ENCODE results near the gene SRSF10. TPM values are rescaled to one million over a fixed set of nuclear protein-coding genes. Genes with fewer than 3 reads are reported as not detected.
"Not testable (repeated sequence)": the region's sequence is repeated elsewhere in the genome, so short reads cannot be mapped to it uniquely, and the experiment has no call there.

SRSF10 gene
- total and polyA plus RNA-seq, 2 donors: 106 to 145 TPM

DNA sequence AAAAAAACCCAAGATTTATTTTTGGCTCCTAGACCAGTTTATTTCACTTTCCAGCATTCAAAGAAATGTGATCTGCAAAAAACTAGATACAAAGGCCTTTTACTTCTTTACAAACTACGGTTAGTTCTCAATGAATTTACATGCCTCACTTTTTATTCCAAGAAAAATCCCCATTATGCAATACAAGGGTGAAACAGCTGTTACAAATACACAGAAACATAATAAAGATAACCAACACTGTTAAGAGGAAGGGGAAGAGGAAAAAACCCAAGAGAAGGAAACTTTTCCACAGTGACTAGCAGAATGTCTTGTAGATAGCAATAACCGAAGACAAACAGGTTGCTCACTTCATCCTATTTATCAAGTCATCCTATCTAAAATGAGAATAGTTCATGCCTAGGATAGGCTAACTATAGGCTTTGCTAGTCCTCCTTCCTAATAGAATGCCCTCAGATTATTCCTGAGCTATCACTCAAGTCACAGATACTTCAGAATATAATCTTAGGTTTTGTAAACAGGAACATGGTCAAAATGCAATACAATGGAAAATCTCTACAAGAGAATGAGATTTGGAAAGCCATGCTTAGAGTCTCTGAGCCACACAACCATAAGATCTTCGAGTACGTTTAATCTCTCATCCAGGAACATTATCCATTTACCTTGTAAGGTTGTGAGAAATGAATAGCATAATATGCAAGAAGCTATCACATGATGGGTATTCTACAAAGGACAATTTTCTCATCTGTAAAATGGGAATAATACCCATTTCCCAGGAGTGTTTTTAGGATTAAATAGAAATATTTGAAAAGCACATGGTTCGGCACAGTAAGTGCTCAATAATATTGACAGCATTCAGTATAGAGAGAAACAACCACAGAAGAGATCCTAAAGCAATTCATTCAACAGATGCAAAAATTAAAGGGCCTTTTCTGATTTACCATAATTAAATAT lies 15.1 kb downstream of the SRSF10 start:
- peaks cover 0 to 52% of the 10 kb centered on the region in 2 donors for H3K36me3 ChIP-seq (ENCODE audit: control insufficient read depth in 2 of 2, insufficient read depth in 2 of 2, low read length in 1 of 2)
- DNase-seq (ENCODE audit: low read depth in 6 of 9, low spot score in 9 of 9): no peak
- H3K9me3 ChIP-seq (ENCODE audit: control insufficient read depth in 2 of 2, insufficient read depth in 1 of 2, low read length in 1 of 2): no peaks in the 10 kb centered on the region

DNA sequence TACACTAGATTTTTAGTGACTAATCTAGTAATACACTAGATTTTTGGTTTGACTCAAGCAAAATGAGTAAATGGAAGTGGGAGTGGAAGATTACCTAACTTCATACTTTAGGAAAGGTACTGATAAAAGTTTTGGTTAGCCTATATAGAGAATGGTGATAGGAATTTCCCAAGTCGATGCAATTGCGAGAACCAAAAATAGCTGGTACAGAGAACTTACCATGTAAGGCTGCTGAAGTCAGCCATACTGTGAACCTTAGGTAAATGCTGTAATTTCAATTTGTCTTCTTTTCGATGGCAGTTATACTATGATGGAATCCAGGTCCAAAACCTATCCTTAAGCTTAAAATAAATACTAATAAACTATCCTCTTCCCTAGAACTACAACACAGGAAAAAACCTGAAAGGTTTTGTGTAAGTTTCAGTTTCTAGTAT lies 15.9 kb downstream of the SRSF10 start:
- Histone ChIP-seq H3K9me3 (ENCODE audit: control insufficient read depth in 2 of 2, insufficient read depth in 1 of 2, low read length in 1 of 2) (no peaks in the 10 kb centered on the region), H3K4me1 (ENCODE audit: control insufficient read depth in 2 of 2, insufficient read depth in 2 of 2, low read length in 2 of 2) (peaks cover 0 to 3% of the 10 kb centered on the region in 2 donors), H3K4me3 (ENCODE audit: low read length in 2 of 2) (no peak overlapping the region), H3K27ac (ENCODE audit: low read depth in 1 of 2, low read length in 1 of 2) (peak overlapping the region in 1 of 2 donors; percentile 1), H3K27me3 (ENCODE audit: control insufficient read depth in 2 of 2, insufficient read depth in 1 of 2, low read length in 1 of 2) (no peaks in the 10 kb centered on the region), H3K36me3 (ENCODE audit: control insufficient read depth in 2 of 2, insufficient read depth in 2 of 2, low read length in 1 of 2) (peaks cover 0 to 46% of the 10 kb centered on the region in 2 donors)
- DNase-seq (ENCODE audit: low read depth in 6 of 9, low spot score in 9 of 9): no peak
- WGBS: 95% methylated on average over 3 of the region's 3 CpGs

More for the DNA sequence above, 15.1 kb downstream of the SRSF10 start:
- WGBS: 92% methylated on average over 5 of the region's 5 CpGs
- Histone ChIP-seq H3K27me3 (ENCODE audit: control insufficient read depth in 2 of 2, insufficient read depth in 1 of 2, low read length in 1 of 2) (no peaks in the 10 kb centered on the region), H3K4me1 (ENCODE audit: control insufficient read depth in 2 of 2, insufficient read depth in 2 of 2, low read length in 2 of 2) (peaks cover 0 to 3% of the 10 kb centered on the region in 2 donors), H3K27ac (ENCODE audit: low read depth in 1 of 2, low read length in 1 of 2) (peak overlapping the region in 1 of 2 donors; percentile 1), H3K4me3 (ENCODE audit: low read length in 2 of 2) (no peak overlapping the region)

DNA sequence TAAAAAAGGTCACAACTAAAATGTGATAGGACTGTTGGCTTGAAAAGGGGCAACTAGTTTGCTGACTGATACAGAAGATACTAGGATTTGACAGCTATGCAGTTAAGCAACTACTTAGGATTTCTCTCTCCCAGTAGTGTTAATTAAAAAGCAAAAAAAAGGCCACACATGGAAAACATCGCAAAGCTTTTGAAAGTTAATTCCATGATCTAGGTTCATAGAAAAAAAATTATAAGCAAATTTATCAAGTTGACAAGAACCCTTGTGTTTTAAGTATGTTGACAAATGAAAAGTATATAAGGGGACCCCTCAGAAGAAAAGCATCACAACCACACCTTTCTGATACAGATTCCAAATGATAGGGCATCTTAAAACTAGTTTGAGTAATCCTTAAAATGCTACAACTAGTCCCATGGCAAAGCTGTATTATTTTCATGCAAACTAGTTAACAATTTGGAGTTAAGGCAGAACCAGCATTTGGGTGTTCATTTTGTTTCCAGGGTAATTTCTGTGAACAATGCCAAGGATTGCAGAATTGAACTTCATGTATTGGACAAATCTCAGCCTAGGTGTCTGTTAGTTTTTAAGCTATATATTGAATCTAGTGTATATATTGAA lies 16.4 kb downstream of the SRSF10 start:
- no peak for DNase-seq (ENCODE audit: low read depth in 6 of 9, low spot score in 9 of 9)
- H3K27ac ChIP-seq (ENCODE audit: low read depth in 1 of 2, low read length in 1 of 2): no peak overlapping the region
- H3K36me3 ChIP-seq (ENCODE audit: control insufficient read depth in 2 of 2, insufficient read depth in 2 of 2, low read length in 1 of 2): peaks cover 0 to 45% of the 10 kb centered on the region in 2 donors
- no peaks in the 10 kb centered on the region for H3K9me3 ChIP-seq (ENCODE audit: control insufficient read depth in 2 of 2, insufficient read depth in 1 of 2, low read length in 1 of 2)
- no peaks in the 10 kb centered on the region for H3K27me3 ChIP-seq (ENCODE audit: control insufficient read depth in 2 of 2, insufficient read depth in 1 of 2, low read length in 1 of 2)
- H3K4me1 ChIP-seq (ENCODE audit: control insufficient read depth in 2 of 2, insufficient read depth in 2 of 2, low read length in 2 of 2): peaks cover 0 to 5% of the 10 kb centered on the region in 2 donors
- H3K4me3 ChIP-seq (ENCODE audit: low read length in 2 of 2): no peak overlapping the region
- WGBS: 94% methylated on average over 1 of the region's 1 CpG

DNA sequence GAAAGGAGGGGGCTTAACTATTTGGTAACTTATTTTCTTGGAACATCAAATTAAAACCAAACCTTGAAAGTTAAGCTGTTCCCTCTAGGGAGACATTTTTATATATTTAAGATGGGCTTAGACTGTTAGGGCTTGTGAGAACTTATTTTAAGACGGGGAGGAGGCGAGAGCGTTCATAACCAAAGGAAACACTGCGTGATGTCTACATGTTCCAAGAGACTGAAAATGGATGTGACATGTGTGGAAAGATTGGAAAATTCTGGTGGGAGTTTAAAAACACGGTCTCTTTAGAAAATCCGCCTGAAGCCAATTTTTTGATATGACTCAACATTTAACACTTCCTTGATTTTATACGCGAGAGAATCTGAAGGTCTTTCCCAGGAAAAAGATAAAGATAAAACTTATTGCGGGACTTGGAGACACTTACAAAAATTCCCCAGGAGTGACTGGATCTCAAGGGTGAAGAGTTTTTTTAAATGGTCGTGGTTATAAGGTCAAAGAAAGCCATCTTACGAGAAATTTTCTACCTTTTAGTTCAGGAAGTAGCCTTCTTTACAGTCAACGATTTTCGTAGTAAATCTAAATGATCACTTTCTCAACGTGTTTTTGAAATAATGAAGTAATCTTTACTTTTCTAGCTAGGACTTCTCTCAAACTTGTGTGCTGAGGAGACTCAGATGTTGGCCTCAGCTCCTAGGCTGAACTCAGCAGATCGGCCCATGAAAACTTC lies 19.7 kb downstream of the SRSF10 start:
- peak overlapping the region; percentile 100 for H3K27ac ChIP-seq (ENCODE audit: low read depth in 1 of 2, low read length in 1 of 2)
- no peaks in the 10 kb centered on the region for H3K9me3 ChIP-seq (ENCODE audit: control insufficient read depth in 2 of 2, insufficient read depth in 1 of 2, low read length in 1 of 2)
- peaks cover 0 to 24% of the 10 kb centered on the region in 2 donors for H3K36me3 ChIP-seq (ENCODE audit: control insufficient read depth in 2 of 2, insufficient read depth in 2 of 2, low read length in 1 of 2)
- peaks cover 5 to 31% of the 10 kb centered on the region in 2 donors for H3K4me1 ChIP-seq (ENCODE audit: control insufficient read depth in 2 of 2, insufficient read depth in 2 of 2, low read length in 2 of 2)
- no peaks in the 10 kb centered on the region for H3K27me3 ChIP-seq (ENCODE audit: control insufficient read depth in 2 of 2, insufficient read depth in 1 of 2, low read length in 1 of 2)
- under 1% methylated on average over 15 of the region's 15 CpGs for WGBS
- peak in 3 of 9 donors; percentile 21 to 55 (median 54) for DNase-seq (ENCODE audit: low read depth in 6 of 9, low spot score in 9 of 9)
- peak overlapping the region; percentile 77 to 96 for H3K4me3 ChIP-seq (ENCODE audit: low read length in 2 of 2)

DNA sequence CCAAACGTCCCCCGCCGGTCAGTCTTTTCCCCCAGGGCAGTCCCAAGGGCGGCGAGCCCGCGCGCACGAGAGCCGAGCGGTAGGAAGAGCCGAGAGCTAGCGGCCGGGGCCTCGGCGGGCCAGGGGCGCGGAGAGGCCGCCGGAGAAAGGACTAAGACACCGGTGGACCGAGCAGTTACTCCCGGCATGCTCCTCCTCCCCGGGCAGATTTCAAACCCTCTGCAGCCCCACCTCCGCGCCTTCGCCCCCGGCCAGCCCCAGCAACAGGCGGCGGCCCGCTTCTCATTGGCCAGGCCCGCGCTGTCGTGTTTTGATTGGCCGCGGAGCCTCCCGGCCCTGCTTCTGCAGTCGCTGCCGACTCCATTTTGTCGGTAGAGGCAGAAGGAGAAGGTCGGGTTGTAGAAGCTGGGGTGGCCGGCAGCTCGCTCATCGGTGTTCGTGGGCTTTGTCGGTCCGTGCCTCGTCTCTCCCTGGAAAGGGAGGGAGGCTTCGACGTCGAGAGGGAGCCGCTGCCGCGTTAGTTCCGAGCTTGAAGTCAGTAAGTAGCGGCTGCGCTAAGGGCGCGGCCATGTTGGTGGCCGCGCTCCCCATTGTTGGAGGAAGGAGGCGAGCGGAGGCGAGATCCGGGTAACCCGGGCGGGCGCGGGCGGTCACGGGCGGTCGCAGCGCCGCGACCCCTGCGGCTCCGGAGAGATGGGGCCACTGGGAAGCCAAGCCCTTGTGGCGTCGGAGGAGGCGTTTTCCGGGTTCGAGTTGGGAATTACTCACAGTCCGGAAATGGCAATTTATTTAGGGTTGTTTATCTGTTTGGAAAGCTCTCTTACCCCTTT lies 20.5 kb downstream of the SRSF10 start, which contains the start of gene PNRC2:
TSS of gene PNRC2 (plus strand) at position 368 of the 830 bp plus-strand sequence. CDS start 1,630 bp downstream, outside the sequence.
- no peaks in the 10 kb centered on the region for H3K27me3 ChIP-seq (ENCODE audit: control insufficient read depth in 2 of 2, insufficient read depth in 1 of 2, low read length in 1 of 2)
- peak within 1 kb of the TSS; percentile 100 for H3K27ac ChIP-seq (ENCODE audit: low read depth in 1 of 2, low read length in 1 of 2)
- H3K4me3 ChIP-seq (ENCODE audit: low read length in 2 of 2): peak within 1 kb of the TSS; percentile 77 to 96
- no peaks in the 10 kb centered on the region for H3K9me3 ChIP-seq (ENCODE audit: control insufficient read depth in 2 of 2, insufficient read depth in 1 of 2, low read length in 1 of 2)
- peaks cover 10 to 38% of the 10 kb centered on the region in 2 donors for H3K4me1 ChIP-seq (ENCODE audit: control insufficient read depth in 2 of 2, insufficient read depth in 2 of 2, low read length in 2 of 2)
- H3K36me3 ChIP-seq (ENCODE audit: control insufficient read depth in 2 of 2, insufficient read depth in 2 of 2, low read length in 1 of 2): peaks cover 0 to 18% of the 10 kb centered on the region in 2 donors
- under 1% methylated on average over 84 of the region's 84 CpGs for WGBS
- peak; percentile 85 to 98 (median 93) for DNase-seq (ENCODE audit: low read depth in 6 of 9, low spot score in 9 of 9)

DNA sequence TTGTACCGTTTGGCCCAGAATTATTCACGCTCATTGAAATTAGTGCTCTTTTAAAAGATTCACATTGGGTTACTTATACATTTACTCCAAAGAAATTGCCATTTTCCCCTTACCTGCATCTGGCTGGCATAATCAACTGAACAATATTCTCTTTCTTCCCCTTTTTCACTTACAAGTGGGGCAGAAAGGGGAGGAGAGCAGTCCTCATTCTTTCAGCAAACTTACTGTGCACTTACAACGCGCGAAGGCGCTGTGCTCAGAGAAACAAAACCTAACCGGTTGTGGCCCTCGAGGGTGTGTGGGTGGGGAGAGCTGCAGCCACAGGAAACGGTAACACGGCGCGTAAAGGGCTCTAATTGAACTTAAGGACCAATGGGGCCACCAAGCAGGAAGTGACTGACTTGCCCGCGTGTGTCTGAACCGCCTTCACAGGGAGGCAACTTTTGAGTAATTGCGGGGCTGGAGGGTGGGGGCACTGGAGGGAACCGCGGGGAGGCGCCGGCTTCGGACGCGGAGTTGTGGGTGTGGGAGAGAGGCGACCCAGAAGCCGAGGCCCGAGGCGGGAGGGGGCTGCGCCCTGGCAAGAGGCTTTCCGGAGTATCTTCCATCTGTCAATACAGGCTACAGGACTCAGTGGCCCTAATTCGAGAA lies 21.2 kb downstream of the SRSF10 start:
- WGBS: under 1% methylated on average over 30 of the region's 30 CpGs
- H3K4me1 ChIP-seq (ENCODE audit: control insufficient read depth in 2 of 2, insufficient read depth in 2 of 2, low read length in 2 of 2): peaks cover 10 to 42% of the 10 kb centered on the region in 2 donors
- H3K9me3 ChIP-seq (ENCODE audit: control insufficient read depth in 2 of 2, insufficient read depth in 1 of 2, low read length in 1 of 2): no peaks in the 10 kb centered on the region
- H3K27me3 ChIP-seq (ENCODE audit: control insufficient read depth in 2 of 2, insufficient read depth in 1 of 2, low read length in 1 of 2): no peaks in the 10 kb centered on the region
- peaks cover 0 to 18% of the 10 kb centered on the region in 2 donors for H3K36me3 ChIP-seq (ENCODE audit: control insufficient read depth in 2 of 2, insufficient read depth in 2 of 2, low read length in 1 of 2)
- peak overlapping the region; percentile 100 for H3K27ac ChIP-seq (ENCODE audit: low read depth in 1 of 2, low read length in 1 of 2)
- peak overlapping the region; percentile 77 to 96 for H3K4me3 ChIP-seq (ENCODE audit: low read length in 2 of 2)
- peak; percentile 75 to 95 (median 84) for DNase-seq (ENCODE audit: low read depth in 6 of 9, low spot score in 9 of 9)

DNA sequence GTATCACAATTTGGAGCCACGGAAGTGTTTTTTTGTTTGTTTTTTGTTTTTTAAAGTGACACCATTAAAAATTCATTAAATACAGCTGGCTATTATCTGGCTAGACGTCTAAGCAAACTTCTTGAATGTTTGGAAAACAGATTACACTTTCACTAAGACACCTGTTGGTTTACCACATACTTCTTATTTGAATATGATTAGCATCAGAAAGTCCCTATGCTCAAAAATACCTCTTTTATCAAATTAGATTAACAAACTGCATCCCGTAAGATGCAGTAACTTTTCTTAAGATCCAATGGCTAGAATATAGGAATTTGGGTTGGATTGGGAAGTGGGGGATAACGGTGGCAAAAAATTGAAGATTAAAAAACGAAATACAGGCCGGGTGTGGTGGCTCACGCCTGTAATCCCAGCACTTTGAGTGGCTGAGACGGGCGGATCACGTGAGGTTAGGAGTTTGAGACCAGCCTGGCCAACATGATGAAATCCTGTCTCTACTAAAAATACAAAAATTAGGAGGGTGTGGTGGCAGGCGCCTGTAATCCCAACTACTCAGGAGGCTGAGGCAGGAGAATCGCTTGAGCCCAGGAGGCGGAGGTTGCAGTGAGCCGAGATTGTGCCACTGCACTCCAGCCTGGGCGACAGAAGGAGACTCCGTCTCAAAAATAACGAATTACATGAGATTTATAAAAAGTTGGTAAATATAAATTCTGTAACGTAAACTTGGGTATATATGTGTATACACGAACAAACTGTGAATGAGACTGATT lies 21.9 kb downstream of the SRSF10 start:
- 63% methylated on average over 19 of the region's 19 CpGs for WGBS
- not testable (repeated sequence) for H3K27me3 ChIP-seq (ENCODE audit: control insufficient read depth in 2 of 2, insufficient read depth in 1 of 2, low read length in 1 of 2); H3K9me3 ChIP-seq (ENCODE audit: control insufficient read depth in 2 of 2, insufficient read depth in 1 of 2, low read length in 1 of 2); DNase-seq (ENCODE audit: low read depth in 6 of 9, low spot score in 9 of 9)
- H3K4me3 ChIP-seq (ENCODE audit: low read length in 2 of 2): peak overlapping the region; percentile 77 to 96
- H3K36me3 ChIP-seq (ENCODE audit: control insufficient read depth in 2 of 2, insufficient read depth in 2 of 2, low read length in 1 of 2): peaks cover 0 to 10% of the 10 kb centered on the region in 2 donors
- peaks cover 10 to 42% of the 10 kb centered on the region in 2 donors for H3K4me1 ChIP-seq (ENCODE audit: control insufficient read depth in 2 of 2, insufficient read depth in 2 of 2, low read length in 2 of 2)
- peak overlapping the region; percentile 100 for H3K27ac ChIP-seq (ENCODE audit: low read depth in 1 of 2, low read length in 1 of 2)
